ENCODE measurements around the gene MED12L.

DNA sequence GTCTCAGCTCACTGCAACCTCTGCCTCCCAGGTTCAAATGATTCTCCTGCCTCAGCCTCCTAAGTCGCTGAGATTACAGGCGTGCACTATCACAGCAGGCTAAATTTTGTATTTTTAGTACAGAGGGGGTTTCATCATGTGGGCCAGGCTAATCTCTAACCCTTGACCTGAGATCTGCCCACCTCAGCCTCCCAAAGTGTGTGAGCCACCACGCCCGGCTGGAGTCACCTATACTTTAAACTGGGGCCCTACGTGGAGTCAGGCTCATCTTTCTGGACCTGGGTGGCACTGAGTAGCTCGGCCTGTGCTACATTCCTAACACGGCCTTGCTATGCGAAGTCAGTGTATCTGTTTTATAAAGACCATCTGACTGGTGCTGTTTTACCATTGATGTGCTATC lies 111.8 kb downstream of the MED12L start:
- no peak for TF ChIP-seq EZH2 (IDR thresholded peaks at IDR 0.05)
- no peak for TF ChIP-seq SIN3A (IDR thresholded peaks at IDR 0.05; ENCODE audit: low read depth)
- TF ChIP-seq MAX (IDR thresholded peaks at IDR 0.05) = no peak
